Right kidney (tissue), 1 donor: ENCODE measurements around the gene INMT.

Source experiments
- DNase-seq: peaks from one replicate; pipeline ENCODE4 v3.0.0-alpha.2; 2016

The INMT gene

GRCh38 chr7:30728591-30729100 lies 23.3 kb upstream of the INMT start:
- DNase-seq: no peak

GRCh38 chr7:30729642-30730041 lies 22.3 kb upstream of the INMT start:
- DNase-seq: no peak

- no peak for DNase-seq
Measured at GRCh38 chr7:30730097-30730496, 21.8 kb upstream of the INMT start.

- no peak for DNase-seq
Measured at GRCh38 chr7:30730996-30731395, 20.9 kb upstream of the INMT start.

- DNase-seq: no peak
Measured at GRCh38 chr7:30731581-30731980, 20.4 kb upstream of the INMT start.

- DNase-seq: no peak
Measured at GRCh38 chr7:30732606-30733005, 19.3 kb upstream of the INMT start.

GRCh38 chr7:30733216-30733615 lies 18.7 kb upstream of the INMT start:
- DNase-seq: no peak

- no peak for DNase-seq
Measured at GRCh38 chr7:30733691-30734090, 18.2 kb upstream of the INMT start.

- no peak for DNase-seq
Measured at GRCh38 chr7:30734497-30734896, 17.4 kb upstream of the INMT start.

GRCh38 chr7:30735631-30736030 lies 16.3 kb upstream of the INMT start:
- DNase-seq: no peak

GRCh38 chr7:30736291-30736690 lies 15.6 kb upstream of the INMT start:
- no peak for DNase-seq

- no peak for DNase-seq
Measured at GRCh38 chr7:30738026-30738915, 13.7 kb upstream of the INMT start.

- no peak for DNase-seq
Measured at GRCh38 chr7:30739691-30740090, 12.2 kb upstream of the INMT start.

- DNase-seq: peak; percentile 65
Measured at GRCh38 chr7:30740417-30741181, 11.3 kb upstream of the INMT start.

GRCh38 chr7:30741289-30741688 lies 10.6 kb upstream of the INMT start:
- no peak for DNase-seq

GRCh38 chr7:30743371-30744074 lies 8.4 kb upstream of the INMT start:
- no peak for DNase-seq

- DNase-seq: no peak
Measured at GRCh38 chr7:30744075-30744417, 7.9 kb upstream of the INMT start.

GRCh38 chr7:30745261-30745941 lies 6.5 kb upstream of the INMT start:
- no peak for DNase-seq

- no peak for DNase-seq
Measured at GRCh38 chr7:30750010-30750409, 1.9 kb upstream of the INMT start.

GRCh38 chr7:30750683-30751650 lies 968 bp upstream of the INMT start:
- DNase-seq: no peak

GRCh38 chr7:30752484-30752883 lies 549 bp downstream of the INMT start:
- DNase-seq: no peak
